K562 (cell line): ENCODE data around the gene ARSD. TPM values are rescaled to one million over a fixed set of nuclear protein-coding genes. Genes with fewer than 3 reads are reported as not detected.

Experiments
- ATF7 ChIP-seq: fragments of 450-650 bp; IDR thresholded peaks from 2 replicates; pipeline ENCODE4 v1.7.1; 2014; ENCODE audit warnings: mild to moderate bottlenecking, moderate library complexity
- CBX5 ChIP-seq: IDR thresholded peaks from 2 replicates; pipeline ENCODE4 v1.6.1; 2014; ENCODE audit warnings: low read depth, borderline replicate concordance
- CHD7 ChIP-seq: fragments of 200-600 bp; sonication (generic); IDR thresholded peaks from one replicate; pipeline ENCODE4 v1.6.1; 2012; ENCODE audit warnings: mild to moderate bottlenecking, low read depth, low read length, inconsistent platforms
- CREB1 ChIP-seq, 2 experiments: sonication (generic) in 1 of 2; formaldehyde crosslinking in 1 of 2; IDR thresholded peaks; 2 replicates each; pipeline versions ENCODE4 v1.6.1 to v1.8.0; 2012 to 2022; ENCODE audit warnings: inconsistent platforms in 1 of 2, mild to moderate bottlenecking in 1 of 2, missing genetic modification reagents in 1 of 2, moderate library complexity in 1 of 2
- HDAC3 ChIP-seq: fragments of 450-650 bp; IDR thresholded peaks from 2 replicates; pipeline ENCODE4 v1.6.1; 2018; ENCODE audit warnings: borderline replicate concordance, mild to moderate bottlenecking, moderate library complexity; ENCODE audit not compliant: partially characterized antibody
- HEY1 ChIP-seq: fragments of 250-450 bp; sonication (Bioruptor Pico); IDR thresholded peaks from 2 replicates; pipeline ENCODE4 v1.5.0; 2020; ENCODE audit warnings: mild to moderate bottlenecking, moderate library complexity, borderline replicate concordance
- HINFP ChIP-seq: fragments of 450-650 bp; conservative IDR thresholded peaks from 2 replicates; pipeline ENCODE4 v1.6.1; 2016; ENCODE audit warnings: missing genetic modification characterization, low read depth, mild to moderate bottlenecking, control low read depth, missing compliant biosample characterization
- HNRNPK ChIP-seq: fragments of 200-400 bp; formaldehyde crosslinking; IDR thresholded peaks from one replicate; pipeline ENCODE4 v1.6.1; 2018; ENCODE audit warnings: mild to moderate bottlenecking, low read depth, low read length; ENCODE audit not compliant: poor library complexity, severe bottlenecking
- NFE2L1 ChIP-seq: fragments of 450-650 bp; IDR thresholded peaks from 2 replicates; pipeline ENCODE4 v1.6.1; 2016; ENCODE audit warnings: missing genetic modification characterization, low read depth, mild to moderate bottlenecking, missing compliant biosample characterization, moderate library complexity, borderline replicate concordance
- TRIM25 ChIP-seq: fragments of 450-650 bp; IDR thresholded peaks from 2 replicates; pipeline ENCODE4 v1.7.0; 2016; ENCODE audit warnings: borderline replicate concordance
- ZKSCAN8 ChIP-seq: fragments of 200-800 bp; sonication (Bioruptor generic); IDR thresholded peaks from 2 replicates; pipeline ENCODE4 v1.6.1; 2016; ENCODE audit warnings: missing genetic modification characterization, missing compliant biosample characterization
- ZNF830 ChIP-seq: fragments of 250-450 bp; sonication (Bioruptor Pico); IDR thresholded peaks from 2 replicates; pipeline ENCODE4 v1.5.0; 2021; ENCODE audit warnings: mild to moderate bottlenecking
- polyA plus RNA-seq, 8 experiments: library from polyadenylated mRNA; depleted of rRNA in 4 of 8; stranded (reverse) in 5 of 8; unstranded in 3 of 8; fragments of >200 nt; fragmentation: Nextera tagmentation in 2 of 8; fragmentation: Illumina TruSeq in 1 of 8; extraction: Ambion mirVana in 2 of 8; extraction: Trizol in 1 of 8; gene quantifications; 2 replicates each; pipeline versions ENCODE4 v1.2.1 to v1.2.3, GENCODE V29; 2011 to 2014; ENCODE audit warnings: inconsistent platforms in 1 of 8, missing spikeins in 1 of 8
- total RNA-seq, 7 experiments: library from RNA; depleted of rRNA in 6 of 7; stranded (reverse); fragments of >200 nt in 6 of 7; fragmentation: Illumina TruSeq in 2 of 7; extraction: Trizol in 2 of 7; gene quantifications; 2 replicates each; pipeline versions ENCODE4 v1.2.1 to v1.2.3, GENCODE V29; 2011 to 2021; ENCODE audit warnings: low replicate concordance in 1 of 7

ARSD gene
- total and polyA plus RNA-seq, 9 of the 15 experiments (the other 6 are each of a cell fraction or from before 2014, with no cell fraction given) = 0.05 to 0.23 (median 0.09) TPM; not detected in 1

- no peak for TF ChIP-seq CHD7
- no peak for TF ChIP-seq HDAC3
- TF ChIP-seq ATF7 = peak; percentile 93
- TF ChIP-seq CBX5 = no peak
- no peak for TF ChIP-seq HEY1
- 0 out of 2 replicates have a peak, but pooled peaks have one; percentile 36 for TF ChIP-seq ZKSCAN8 (CRISPR knock-in tag)
- TF ChIP-seq NFE2L1 (tag) = no peak
- TF ChIP-seq HINFP (tag) = no peak
- no peak for TF ChIP-seq ZNF830 (CRISPR knock-in tag)
- no peak for TF ChIP-seq CREB1 (IDR thresholded peaks at IDR 0.05)
- no peak for TF ChIP-seq CREB1 (CRISPR knock-in tag; IDR thresholded peaks at IDR 0.05)
- no peak for TF ChIP-seq HNRNPK
- no peak for TF ChIP-seq TRIM25
These were observed 27.6 kb downstream of the ARSD start (continued) for GRCh38 chrX:2901367-2902036.
